Sigmoid colon (tissue), 7 donors: ENCODE results near the gene DPCD. TPM values are rescaled to one million over a fixed set of nuclear protein-coding genes. Genes with fewer than 3 reads are reported as not detected.
A peak's percentile ranks its signal among the peaks of the same experiment; 100 is the strongest.

ENCODE experiments used
- DNase-seq: peaks from one replicate; pipeline ENCODE4 v3.0.0-alpha.2; 2019
- H3K27ac ChIP-seq, 4 donors: fragments of 200-600 bp; sonication (generic); one replicate each; pipeline ENCODE4 v1.5.1; 2016 to 2019; ENCODE audit warnings: mild to moderate bottlenecking in 1 of 4
- H3K27me3 ChIP-seq, 3 donors: fragments of 200-600 bp; sonication (generic); one replicate each; pipeline ENCODE4 v1.5.1; 2019; ENCODE audit warnings: mild to moderate bottlenecking in 1 of 3
- H3K36me3 ChIP-seq, 4 donors: fragments of 200-600 bp; sonication (generic); one replicate each; pipeline ENCODE4 v1.5.1; 2016 to 2019
- H3K4me1 ChIP-seq, 4 donors: fragments of 200-600 bp; sonication (generic); one replicate each; pipeline ENCODE4 v1.5.1; 2017 to 2019
- H3K4me3 ChIP-seq, 4 donors: fragments of 200-600 bp; sonication (generic); one replicate each; pipeline ENCODE4 v1.5.1; 2017 to 2019; ENCODE audit warnings: mild to moderate bottlenecking in 2 of 4, moderate library complexity in 1 of 4
- H3K9me3 ChIP-seq, 4 donors: fragments of 200-600 bp in 3 of 4; sonication (generic) in 3 of 4; one replicate each; pipeline versions ENCODE4 v1.5.1 to v1.6.1; 2013 to 2019
- CTCF ChIP-seq, 4 experiments: fragments of 450-650 bp in 3 of 4; fragments of 200-600 bp in 1 of 4; IDR thresholded peaks; one replicate each; pipeline ENCODE4 v1.5.1; 2016 to 2019; ENCODE audit warnings: antibody characterized with exemption in 4 of 4, mild to moderate bottlenecking in 3 of 4, moderate library complexity in 2 of 4
- EP300 ChIP-seq, 4 donors: sonication (generic); formaldehyde crosslinking; IDR thresholded peaks; one replicate each; pipeline ENCODE4 v1.6.1; 2017; ENCODE audit warnings: antibody characterized with exemption in 4 of 4
- POLR2A ChIP-seq, 2 donors: fragments of 450-650 bp; IDR thresholded peaks; one replicate each; pipeline ENCODE4 v1.6.1; 2016; ENCODE audit warnings: antibody characterized with exemption in 2 of 2, mild to moderate bottlenecking in 2 of 2, moderate library complexity in 2 of 2
- POLR2AphosphoS5 ChIP-seq, 4 donors: sonication (generic); formaldehyde crosslinking; IDR thresholded peaks; one replicate each; pipeline ENCODE4 v1.6.1; 2017; ENCODE audit warnings: antibody characterized with exemption in 4 of 4
- WGBS, 2 donors: extraction: QIAGEN DNeasy Blood & Tissue Kit; methylation state at CpG; one replicate each; pipeline ENCODE4 v1.1.7; 2013; 5-methylcytosine and 5-hydroxymethylcytosine counted together
- intact Hi-C: fragments of 100-400 bp; cut with DNase I; formaldehyde crosslinking; loops from one replicate; pipeline ENCODE4 v1.15.1; 2023
- polyA plus RNA-seq, 3 donors: library from polyadenylated mRNA; stranded (reverse); fragments of 200-250 nt; gene quantifications; one replicate each; pipeline ENCODE4 v1.2.3, GENCODE V29; 2013
- total RNA-seq, 4 donors: library from RNA; depleted of rRNA; stranded (reverse); fragments of >200 nt; gene quantifications; one replicate each; pipeline ENCODE4 v1.1.0, GENCODE V29; 2016
- donor health status: healthy with polysubstance abuse.
- donor health status: Bipolar disorder and iron deficiency.
- donor health status: healthy.

Gene DPCD
- 10 to 100 TPM; 18.5 to 80.2 (median 40.0) TPM for total RNA-seq
- polyA plus RNA-seq, result 10 to 100 TPM; 13.2 to 25.7 (median 24.9) TPM

GRCh38 chr10:101587725-101588653 is at the start of gene DPCD, which contains the start of gene POLL:
Gene DPCD, plus strand, starts transcription at chr10:101588321. Its CDS starts 16 bp downstream, at chr10:101588337.
Gene POLL, minus strand, starts transcription at chr10:101588257. Its CDS starts 897 bp downstream, at chr10:101587360.
- WGBS, 2 donors, result 1% methylated on average over 50 of the region's 50 CpGs
- peak within 1 kb of the TSS; percentile 84 to 96 (median 88) for H3K4me3 ChIP-seq
- peak within 1 kb of the TSS; percentile 72 to 79 (median 76) for H3K27ac ChIP-seq
- H3K9me3 ChIP-seq, result no peaks in the 10 kb centered on the region
- no peaks in the 10 kb centered on the region for H3K27me3 ChIP-seq
- intact Hi-C loops, result loop anchor here (5.0 kb wide), 2 partner anchors 194 to 236 kb away; partner anchors contain the start of genes BTRC and NPM3
- H3K36me3 ChIP-seq, result peaks cover 0 to 20% (median 0%) of the 10 kb centered on the region in 4 donors
- TF ChIP-seq POLR2A (IDR thresholded peaks at IDR 0.05) (no peak), POLR2AphosphoS5 (IDR thresholded peaks at IDR 0.05) (peak; percentile 48 to 71 (median 59))
- peaks cover 0 to 28% (median 20%) of the 10 kb centered on the region in 4 donors for H3K4me1 ChIP-seq
- peak; percentile 99 for DNase-seq

DNA sequence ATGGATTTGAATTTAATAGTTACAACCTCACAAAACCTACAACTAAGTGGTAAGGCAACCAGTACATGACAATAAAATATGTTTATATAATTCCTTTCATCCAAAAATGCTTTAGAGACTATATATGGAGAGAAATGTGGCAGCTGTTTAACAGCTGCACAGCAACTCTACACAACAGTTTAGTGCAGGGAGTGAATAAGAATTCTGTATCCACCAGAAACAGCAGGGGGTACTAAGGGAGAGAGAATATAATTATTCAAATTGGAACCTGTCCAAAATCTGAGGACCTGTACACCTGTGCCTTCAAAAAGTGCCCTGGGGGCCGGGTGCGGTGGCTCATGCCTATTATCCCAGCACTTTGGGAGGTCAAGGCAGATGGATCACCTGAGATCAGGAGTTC is 49.7 kb upstream of the DPCD start:
- no peak overlapping the region for H3K27ac ChIP-seq
- peaks cover 0 to 58% (median 3%) of the 10 kb centered on the region in 4 donors for H3K36me3 ChIP-seq
- TF ChIP-seq POLR2AphosphoS5 (IDR thresholded peaks at IDR 0.05) (no peak), CTCF (IDR thresholded peaks at IDR 0.05) (no peak), POLR2A (IDR thresholded peaks at IDR 0.05) (no peak), EP300 (IDR thresholded peaks at IDR 0.05) (no peak)
- intact Hi-C loops, result no loop called here
- no peak for DNase-seq
- no peak overlapping the region for H3K4me3 ChIP-seq
- no peaks in the 10 kb centered on the region for H3K9me3 ChIP-seq
- H3K4me1 ChIP-seq, result peaks cover 0 to 6% (median 3%) of the 10 kb centered on the region in 4 donors
- H3K27me3 ChIP-seq, result no peaks in the 10 kb centered on the region
- WGBS, 2 donors, result 91 to 92% methylated on average over 2 of the region's 2 CpGs

- H3K36me3 ChIP-seq, result peaks cover 0 to 13% (median 0%) of the 10 kb centered on the region in 4 donors
- no peak for DNase-seq
- intact Hi-C loops, result no loop called here
- no peak overlapping the region for H3K27ac ChIP-seq
- H3K27me3 ChIP-seq, result no peaks in the 10 kb centered on the region
- TF ChIP-seq POLR2A (IDR thresholded peaks at IDR 0.05) (no peak), POLR2AphosphoS5 (IDR thresholded peaks at IDR 0.05) (no peak), EP300 (IDR thresholded peaks at IDR 0.05) (no peak), CTCF (IDR thresholded peaks at IDR 0.05) (no peak)
- H3K9me3 ChIP-seq, result no peaks in the 10 kb centered on the region
- no peak overlapping the region for H3K4me3 ChIP-seq
- H3K4me1 ChIP-seq, result peaks cover 0 to 13% (median 11%) of the 10 kb centered on the region in 4 donors
Measured at GRCh38 chr10:101545898-101546297, 42.2 kb upstream of the DPCD start.

GRCh38 chr10:101550965-101551364 is 37.2 kb upstream of the DPCD start:
- no peak for TF ChIP-seq POLR2AphosphoS5 (IDR thresholded peaks at IDR 0.05)
- no peak for TF ChIP-seq POLR2A (IDR thresholded peaks at IDR 0.05)
- no peak for TF ChIP-seq EP300 (IDR thresholded peaks at IDR 0.05)
- no peak for TF ChIP-seq CTCF (IDR thresholded peaks at IDR 0.05)
- peaks cover 0 to 40% (median 7%) of the 10 kb centered on the region in 4 donors for H3K36me3 ChIP-seq

DNA sequence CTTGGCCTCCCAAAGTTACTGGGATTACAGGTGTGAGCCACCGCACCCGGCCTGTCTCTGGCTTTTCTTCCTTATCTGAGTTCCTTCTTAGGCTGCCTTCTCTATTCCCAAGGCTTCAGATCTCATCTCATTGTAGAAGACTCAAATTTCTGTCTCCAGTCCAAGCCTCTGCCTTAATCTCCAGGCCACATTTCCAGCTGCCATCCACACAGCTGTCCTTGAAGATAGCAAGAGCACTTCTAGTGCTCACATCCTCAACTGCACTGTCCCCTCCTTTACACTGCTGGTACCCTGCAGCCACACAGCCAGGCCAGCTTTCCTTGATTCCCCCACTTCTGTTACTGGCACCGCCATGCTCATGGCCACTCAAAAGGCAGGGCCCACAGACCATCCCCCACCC is 35.7 kb upstream of the DPCD start:
- Histone ChIP-seq H3K4me1 (peaks cover 0 to 13% (median 11%) of the 10 kb centered on the region in 4 donors), H3K27ac (no peak overlapping the region), H3K36me3 (peaks cover 0 to 40% (median 7%) of the 10 kb centered on the region in 4 donors), H3K4me3 (no peak overlapping the region), H3K9me3 (no peaks in the 10 kb centered on the region), H3K27me3 (no peaks in the 10 kb centered on the region)
- WGBS, 2 donors, result 98% methylated on average over 3 of the region's 3 CpGs
- TF ChIP-seq CTCF (IDR thresholded peaks at IDR 0.05), result no peak
- DNase-seq, result no peak
- intact Hi-C loops, result no loop called here

More at GRCh38 chr10:101550965-101551364, 37.2 kb upstream of the DPCD start:
- intact Hi-C loops, result no loop called here
- peaks cover 0 to 13% (median 11%) of the 10 kb centered on the region in 4 donors for H3K4me1 ChIP-seq
- WGBS, 2 donors, result 92 to 94% methylated on average over 2 of the region's 2 CpGs
- H3K27me3 ChIP-seq, result no peaks in the 10 kb centered on the region
- no peak overlapping the region for H3K4me3 ChIP-seq
- H3K27ac ChIP-seq, result no peak overlapping the region
- no peak for DNase-seq
- H3K9me3 ChIP-seq, result no peaks in the 10 kb centered on the region
